ENCODE data around the gene TMEM8B. TPM values are rescaled to one million over a fixed set of nuclear protein-coding genes. Genes with fewer than 3 reads are reported as not detected.

TMEM8B gene
- total RNA-seq, 2 donors from 2014 or later, result 10.3 TPM

DNA sequence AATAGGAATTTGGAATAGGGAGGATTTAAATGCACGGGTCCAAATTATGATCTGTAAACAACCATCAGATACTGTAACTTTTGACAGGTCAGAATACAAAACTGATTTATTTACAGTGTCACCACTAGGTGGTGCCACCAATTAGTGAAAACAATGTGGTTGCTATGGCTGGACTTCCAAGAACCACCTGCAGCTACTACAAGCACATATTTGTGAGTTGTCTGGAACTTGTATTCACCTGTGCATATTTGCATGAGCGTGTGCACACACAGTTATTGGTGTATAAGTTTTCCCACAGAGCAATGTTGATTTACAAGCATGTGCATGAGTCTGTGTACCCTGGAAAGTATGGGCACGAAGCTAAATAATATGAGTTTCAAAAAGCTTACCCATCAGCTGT is 74.0 kb downstream of the TMEM8B start:
- H3K4me3 ChIP-seq, result no peak overlapping the region
- H3K36me3 ChIP-seq, result no peaks in the 10 kb centered on the region
- H3K9me3 ChIP-seq, result no peaks in the 10 kb centered on the region
- DNase-seq (ENCODE audit: low spot score), result no peak
- H3K4me1 ChIP-seq, result peaks cover 0 to 43% of the 10 kb centered on the region in 2 donors
- no peaks in the 10 kb centered on the region for H3K27me3 ChIP-seq
- H3K27ac ChIP-seq, result no peak overlapping the region
- TF ChIP-seq, protein P1, sequence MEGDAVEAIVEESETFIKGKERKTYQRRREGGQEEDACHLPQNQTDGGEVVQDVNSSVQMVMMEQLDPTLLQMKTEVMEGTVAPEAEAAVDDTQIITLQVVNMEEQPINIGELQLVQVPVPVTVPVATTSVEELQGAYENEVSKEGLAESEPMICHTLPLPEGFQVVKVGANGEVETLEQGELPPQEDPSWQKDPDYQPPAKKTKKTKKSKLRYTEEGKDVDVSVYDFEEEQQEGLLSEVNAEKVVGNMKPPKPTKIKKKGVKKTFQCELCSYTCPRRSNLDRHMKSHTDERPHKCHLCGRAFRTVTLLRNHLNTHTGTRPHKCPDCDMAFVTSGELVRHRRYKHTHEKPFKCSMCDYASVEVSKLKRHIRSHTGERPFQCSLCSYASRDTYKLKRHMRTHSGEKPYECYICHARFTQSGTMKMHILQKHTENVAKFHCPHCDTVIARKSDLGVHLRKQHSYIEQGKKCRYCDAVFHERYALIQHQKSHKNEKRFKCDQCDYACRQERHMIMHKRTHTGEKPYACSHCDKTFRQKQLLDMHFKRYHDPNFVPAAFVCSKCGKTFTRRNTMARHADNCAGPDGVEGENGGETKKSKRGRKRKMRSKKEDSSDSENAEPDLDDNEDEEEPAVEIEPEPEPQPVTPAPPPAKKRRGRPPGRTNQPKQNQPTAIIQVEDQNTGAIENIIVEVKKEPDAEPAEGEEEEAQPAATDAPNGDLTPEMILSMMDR (IDR thresholded peaks at IDR 0.05), result peak; percentile 57 to 83

DNA sequence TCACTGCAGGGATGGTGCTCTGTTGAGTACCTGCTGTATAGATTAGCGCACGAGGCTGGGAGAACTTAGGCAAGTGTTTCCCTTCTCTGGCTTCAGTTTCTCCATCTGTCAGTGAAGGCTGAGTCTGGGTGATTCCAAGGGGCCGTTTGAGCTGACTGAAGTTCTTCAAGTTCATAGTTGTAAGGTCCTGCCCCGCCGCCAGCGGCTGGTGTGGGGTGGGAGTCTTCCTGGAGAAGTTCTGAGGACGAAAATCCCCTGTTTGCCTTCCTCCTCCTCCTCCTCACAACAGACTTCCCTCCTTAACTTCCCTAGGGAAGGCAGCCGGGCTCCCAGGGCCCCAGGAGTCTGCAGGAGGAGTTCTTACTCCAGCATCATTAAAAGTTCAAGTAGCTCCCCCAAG is 75.3 kb downstream of the TMEM8B start:
- H3K4me3 ChIP-seq, result no peak overlapping the region
- TF ChIP-seq, protein P1 (IDR thresholded peaks at IDR 0.05), result no peak
- no peaks in the 10 kb centered on the region for H3K36me3 ChIP-seq
- H3K27ac ChIP-seq, result peak overlapping the region; percentile 88 to 96
- H3K27me3 ChIP-seq, result no peaks in the 10 kb centered on the region
- H3K4me1 ChIP-seq, result peaks cover 0 to 56% of the 10 kb centered on the region in 2 donors
- DNase-seq (ENCODE audit: low spot score), result no peak
- H3K9me3 ChIP-seq, result no peaks in the 10 kb centered on the region

DNA sequence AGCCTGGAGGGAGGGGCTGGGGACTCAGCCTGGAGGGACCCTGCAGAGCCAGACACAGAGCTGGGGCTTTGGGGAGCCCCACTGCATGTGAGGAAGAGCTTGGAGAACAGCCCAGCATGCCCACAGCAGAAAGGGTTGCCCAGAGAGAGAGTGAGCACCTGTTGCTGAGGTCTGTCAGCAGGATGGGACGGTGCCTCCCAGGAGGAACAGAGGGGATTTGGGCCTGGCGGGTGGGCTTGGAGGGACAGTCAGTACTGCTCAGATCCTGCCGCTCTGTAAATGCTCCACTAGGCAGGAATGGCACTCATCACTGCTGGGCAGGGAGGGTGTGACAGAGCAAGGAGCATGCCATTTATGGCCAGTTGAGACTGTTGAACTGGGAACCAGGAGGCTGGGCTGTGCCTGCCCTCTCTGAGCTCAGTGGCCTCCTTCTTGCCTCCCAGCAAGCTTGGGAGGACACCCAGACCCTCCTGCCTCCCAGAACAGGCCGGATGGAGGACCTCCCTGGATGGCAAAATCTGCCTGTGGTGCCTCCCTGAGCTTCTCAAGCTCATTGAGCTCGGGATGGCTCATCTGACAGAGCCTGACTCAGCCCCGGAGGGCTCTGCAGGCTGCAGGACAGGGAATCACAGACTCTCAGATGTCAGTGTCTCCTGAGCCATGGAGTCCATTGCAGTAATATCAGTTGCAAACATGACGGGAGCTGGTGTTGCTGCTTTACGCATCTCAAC is 76.2 kb downstream of the TMEM8B start:
- Histone ChIP-seq H3K27ac (peak overlapping the region; percentile 88 to 96), H3K27me3 (no peaks in the 10 kb centered on the region), H3K9me3 (no peaks in the 10 kb centered on the region), H3K36me3 (no peaks in the 10 kb centered on the region), H3K4me3 (peak overlapping the region in 1 of 2 donors; percentile 43), H3K4me1 (peaks cover 0 to 65% of the 10 kb centered on the region in 2 donors)
- DNase-seq (ENCODE audit: low spot score), result peak; percentile 65
- TF ChIP-seq, protein P1 (IDR thresholded peaks at IDR 0.05), result no peak

DNA sequence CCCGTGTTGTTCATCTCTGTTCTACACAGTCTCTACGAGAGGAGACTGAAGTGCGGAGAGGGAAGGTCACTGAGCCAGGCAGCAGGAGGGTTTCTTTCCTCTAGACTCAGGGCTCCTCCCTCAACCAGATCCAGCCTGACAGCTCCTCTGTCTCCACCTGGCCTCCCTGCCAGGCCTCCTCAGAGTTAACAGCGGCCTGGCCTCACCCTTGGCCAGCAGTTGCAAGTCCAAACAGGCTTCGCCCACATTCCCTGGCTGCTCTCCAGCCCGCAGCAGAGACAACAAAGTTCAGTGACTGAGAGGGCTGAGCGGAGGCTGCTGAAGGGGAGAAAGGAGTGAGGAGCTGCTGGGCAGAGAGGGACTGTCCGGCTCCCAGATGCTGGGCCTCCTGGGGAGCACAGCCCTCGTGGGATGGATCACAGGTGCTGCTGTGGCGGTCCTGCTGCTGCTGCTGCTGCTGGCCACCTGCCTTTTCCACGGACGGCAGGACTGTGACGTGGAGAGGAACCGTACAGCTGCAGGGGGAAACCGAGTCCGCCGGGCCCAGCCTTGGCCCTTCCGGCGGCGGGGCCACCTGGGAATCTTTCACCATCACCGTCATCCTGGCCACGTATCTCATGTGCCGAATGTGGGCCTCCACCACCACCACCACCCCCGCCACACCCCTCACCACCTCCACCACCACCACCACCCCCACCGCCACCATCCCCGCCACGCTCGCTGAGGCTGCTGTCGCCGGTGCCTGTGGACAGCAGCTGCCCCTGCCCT is 77.1 kb downstream of the TMEM8B start, which contains the start of gene HRCT1:
Gene HRCT1, plus strand, starts transcription at position 291 of the 768 bp plus-strand sequence. Its CDS starts 86 bp downstream, at position 377.
- Histone ChIP-seq H3K4me1 (peaks cover 0 to 74% of the 10 kb centered on the region in 2 donors), H3K36me3 (no peaks in the 10 kb centered on the region), H3K4me3 (peak within 1 kb of the TSS; percentile 33 to 43), H3K27me3 (no peaks in the 10 kb centered on the region), H3K27ac (peak within 1 kb of the TSS; percentile 88 to 96), H3K9me3 (no peaks in the 10 kb centered on the region)
- TF ChIP-seq, protein P1 (IDR thresholded peaks at IDR 0.05), result no peak
- DNase-seq (ENCODE audit: low spot score), result peak; percentile 95

DNA sequence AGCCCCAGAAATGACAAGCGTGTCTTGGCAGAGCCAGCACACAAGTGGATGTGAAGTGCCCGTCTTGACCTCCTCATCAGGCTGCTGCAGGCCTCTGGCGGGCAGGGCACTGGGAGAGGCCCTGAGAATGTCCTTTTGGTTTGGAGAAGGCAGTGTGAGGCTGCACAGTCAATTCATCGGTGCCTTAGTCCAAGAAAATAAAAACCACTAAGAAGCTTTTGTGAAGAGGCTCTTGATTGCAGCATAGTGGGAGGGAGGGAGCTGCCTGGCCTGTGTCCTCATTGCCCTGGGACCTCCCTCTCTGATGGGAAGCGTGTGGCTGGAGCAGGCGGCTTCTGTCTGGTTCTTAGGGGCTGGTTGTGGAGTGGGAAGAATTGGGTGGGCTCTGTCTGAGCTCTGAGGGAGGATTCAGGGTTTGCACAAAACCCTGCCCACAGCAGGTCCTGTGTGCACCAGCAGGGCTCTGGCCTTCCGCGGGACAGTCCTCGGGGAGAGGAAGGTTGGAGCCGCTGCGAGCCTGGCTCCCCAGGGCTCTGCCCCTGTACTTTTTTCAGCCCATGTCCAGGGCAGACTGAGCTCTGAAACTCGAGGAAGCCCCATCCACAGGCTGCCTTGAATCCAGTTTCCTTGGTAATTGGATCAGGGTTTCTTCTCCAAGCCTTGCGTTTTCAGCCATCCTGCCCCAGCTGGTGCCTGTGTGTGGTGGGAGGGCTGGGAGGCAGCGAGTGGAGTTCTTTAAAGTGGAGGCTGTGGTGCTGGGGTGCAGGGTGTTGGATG is 78.1 kb downstream of the TMEM8B start:
- H3K4me1 ChIP-seq, result peaks cover 0 to 82% of the 10 kb centered on the region in 2 donors

More for the DNA sequence above, 78.1 kb downstream of the TMEM8B start:
- Histone ChIP-seq H3K36me3 (no peaks in the 10 kb centered on the region), H3K4me3 (peak overlapping the region; percentile 33 to 43), H3K27me3 (no peaks in the 10 kb centered on the region), H3K9me3 (no peaks in the 10 kb centered on the region), H3K27ac (peak overlapping the region; percentile 88 to 96)
- TF ChIP-seq, protein P1 (IDR thresholded peaks at IDR 0.05), result no peak
- DNase-seq (ENCODE audit: low spot score), result peak; percentile 87
